ENCODE results near the gene IFIT5.
"Not testable (repeated sequence)": the region's sequence is repeated elsewhere in the genome, so short reads cannot be mapped to it uniquely, and the experiment has no call there.

DNA sequence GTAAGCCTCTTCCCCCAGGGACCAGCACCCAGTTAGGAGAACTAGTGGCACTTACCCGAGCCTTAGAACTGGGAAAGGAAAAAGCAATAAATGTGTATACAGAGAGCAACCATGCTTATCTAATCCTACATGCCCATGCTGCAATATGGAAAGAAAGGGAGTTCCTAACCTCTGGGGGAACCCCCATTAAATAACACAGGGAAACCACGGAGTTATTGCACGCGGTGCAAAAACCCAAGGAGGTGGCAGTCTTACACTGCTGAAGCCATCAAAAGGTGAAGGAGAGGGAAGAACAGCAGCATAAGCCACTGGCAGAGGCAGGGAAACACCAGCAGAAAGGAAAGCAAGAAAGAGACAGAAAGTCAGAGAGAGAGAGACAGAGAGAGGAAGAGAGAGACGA is 3.8 kb upstream of the IFIT5 start:
- TF ChIP-seq, protein P1, sequence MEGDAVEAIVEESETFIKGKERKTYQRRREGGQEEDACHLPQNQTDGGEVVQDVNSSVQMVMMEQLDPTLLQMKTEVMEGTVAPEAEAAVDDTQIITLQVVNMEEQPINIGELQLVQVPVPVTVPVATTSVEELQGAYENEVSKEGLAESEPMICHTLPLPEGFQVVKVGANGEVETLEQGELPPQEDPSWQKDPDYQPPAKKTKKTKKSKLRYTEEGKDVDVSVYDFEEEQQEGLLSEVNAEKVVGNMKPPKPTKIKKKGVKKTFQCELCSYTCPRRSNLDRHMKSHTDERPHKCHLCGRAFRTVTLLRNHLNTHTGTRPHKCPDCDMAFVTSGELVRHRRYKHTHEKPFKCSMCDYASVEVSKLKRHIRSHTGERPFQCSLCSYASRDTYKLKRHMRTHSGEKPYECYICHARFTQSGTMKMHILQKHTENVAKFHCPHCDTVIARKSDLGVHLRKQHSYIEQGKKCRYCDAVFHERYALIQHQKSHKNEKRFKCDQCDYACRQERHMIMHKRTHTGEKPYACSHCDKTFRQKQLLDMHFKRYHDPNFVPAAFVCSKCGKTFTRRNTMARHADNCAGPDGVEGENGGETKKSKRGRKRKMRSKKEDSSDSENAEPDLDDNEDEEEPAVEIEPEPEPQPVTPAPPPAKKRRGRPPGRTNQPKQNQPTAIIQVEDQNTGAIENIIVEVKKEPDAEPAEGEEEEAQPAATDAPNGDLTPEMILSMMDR (IDR thresholded peaks at IDR 0.05) = not testable (repeated sequence)
- not testable (repeated sequence) for TF ChIP-seq POLR2A (IDR thresholded peaks at IDR 0.05)

Data from breast epithelium (tissue), 3 donors.